DND-41 (cell line): ENCODE results near the gene ILK.

ENCODE experiments used
- CTCF ChIP-seq: IDR thresholded peaks from 2 replicates; pipeline ENCODE4 v1.5.1; 2012; ENCODE audit warnings: borderline replicate concordance, low read length, moderate library complexity, mild to moderate bottlenecking; ENCODE audit not compliant: poor library complexity, severe bottlenecking; ENCODE audit errors: extremely low read depth
- EZH2 ChIP-seq: IDR thresholded peaks from 3 replicates; pipeline ENCODE4 v1.6.1; 2012; ENCODE audit warnings: borderline replicate concordance, low read depth, mild to moderate bottlenecking, moderate library complexity, low read length, inconsistent platforms; ENCODE audit not compliant: severe bottlenecking

GRCh38 chr11:6557761-6558674 lies 45.6 kb upstream of the ILK start:
- TF ChIP-seq CTCF: no peak
- TF ChIP-seq EZH2: no peak
